Bone marrow (tissue), 2 donors: Measurements from ENCODE around the gene NPAS2.

ENCODE experiments used
- DNase-seq, 2 donors: peaks; one replicate each; lab custom pipeline; 2025; lab: John Stamatoyannopoulos, UW

NPAS2 gene

GRCh38 chr2:100990166-100990565, 170.2 kb downstream of the NPAS2 start:
- no peak for DNase-seq

GRCh38 chr2:100990650-100991403, 170.9 kb downstream of the NPAS2 start:
- no peak for DNase-seq

- no peak for DNase-seq
Measured at GRCh38 chr2:100991404-100991773, 171.4 kb downstream of the NPAS2 start.

DNA sequence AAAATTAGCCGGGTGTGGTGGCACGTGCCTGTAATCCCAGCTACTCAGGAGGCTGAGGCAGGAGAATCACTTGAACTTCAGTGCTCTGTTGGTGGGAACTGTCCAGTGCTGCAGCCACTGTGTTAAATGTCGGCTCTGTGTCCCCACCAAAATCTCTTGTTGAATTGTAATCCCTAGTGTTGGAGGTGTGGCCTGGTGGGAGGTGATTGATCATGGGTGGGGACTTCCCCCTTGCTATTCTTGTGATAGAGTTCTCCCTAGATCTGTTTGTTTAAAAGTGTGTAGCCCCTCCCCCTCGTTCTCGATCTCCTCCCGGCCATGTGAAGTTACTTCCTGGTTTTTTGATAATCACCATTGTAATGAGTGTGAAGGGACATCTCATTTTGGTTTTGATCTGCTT, 172.3 kb downstream of the NPAS2 start:
- DNase-seq, result no peak

DNA sequence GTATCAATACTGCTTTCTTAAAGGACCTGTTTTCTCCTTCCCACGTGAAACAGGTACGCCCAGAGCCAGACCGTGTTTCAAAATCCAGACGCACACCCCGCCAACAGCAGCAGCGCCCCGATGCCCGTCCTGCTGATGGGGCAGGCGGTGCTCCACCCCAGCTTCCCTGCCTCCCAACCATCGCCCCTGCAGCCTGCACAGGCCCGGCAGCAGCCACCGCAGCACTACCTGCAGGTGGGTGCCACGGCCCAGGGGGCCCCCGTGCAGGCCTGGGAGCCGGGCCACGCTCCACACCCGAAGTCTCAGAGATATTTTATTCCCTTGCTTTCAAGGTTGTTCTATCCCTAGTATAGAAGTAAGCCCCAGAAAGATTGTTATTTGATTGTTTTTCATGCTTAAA, 173.4 kb downstream of the NPAS2 start:
- DNase-seq, result no peak

- no peak for DNase-seq
Measured at GRCh38 chr2:100995309-100996075, 175.6 kb downstream of the NPAS2 start.

GRCh38 chr2:100997509-100998234, 177.7 kb downstream of the NPAS2 start:
- DNase-seq, result no peak

GRCh38 chr2:100998235-100998573, 178.3 kb downstream of the NPAS2 start:
- no peak for DNase-seq

- no peak for DNase-seq
Measured at GRCh38 chr2:100999995-101000394, 180.1 kb downstream of the NPAS2 start.

DNA sequence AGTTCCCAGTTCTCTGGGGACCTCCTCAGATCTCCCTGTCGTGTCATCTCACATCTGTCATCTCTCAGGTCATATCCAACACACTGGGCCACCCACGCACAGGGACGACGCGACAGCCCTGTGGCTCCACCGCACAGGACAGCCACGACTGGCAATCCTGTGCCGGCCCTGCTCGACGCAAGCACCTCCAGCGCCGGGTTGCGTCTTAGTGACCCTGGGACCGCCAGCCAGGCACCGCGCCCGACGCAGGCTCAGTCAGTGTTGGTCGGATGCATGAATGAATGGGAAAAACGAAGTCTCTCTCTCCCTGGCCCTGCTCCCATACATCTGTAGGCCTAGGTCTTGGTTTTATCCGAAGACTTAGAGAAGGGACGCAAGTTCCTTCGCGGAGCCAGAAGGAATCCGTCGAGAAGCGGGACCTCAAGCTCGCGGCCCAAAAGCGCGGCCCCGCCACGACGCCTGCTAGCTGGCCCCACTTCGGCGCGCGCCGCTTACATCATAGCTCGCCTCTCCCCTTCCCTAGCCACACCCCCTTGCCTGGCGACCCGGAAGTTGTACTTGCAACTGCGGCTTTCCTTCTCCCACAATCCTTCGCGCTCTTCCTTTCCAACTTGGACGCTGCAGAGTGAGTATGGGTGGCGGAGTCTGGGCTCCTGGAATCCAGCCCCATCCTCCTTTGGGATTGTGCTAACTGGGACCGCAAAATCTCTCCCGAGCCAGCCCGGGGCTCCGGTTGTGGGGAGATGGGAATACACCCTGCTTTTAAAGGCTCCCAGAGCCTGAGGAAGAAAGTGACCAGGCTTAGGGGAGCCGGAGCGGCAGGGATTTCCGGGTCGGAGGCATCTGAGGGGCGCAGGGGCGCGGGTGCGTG, 182.0 kb downstream of the NPAS2 start, which contains the start of gene RPL31:
RPL31 (plus strand) TSS at position 599 of the 871 bp plus-strand sequence. CDS start 413 bp downstream, outside the sequence.
- peak; percentile 82 to 96 for DNase-seq

DNA sequence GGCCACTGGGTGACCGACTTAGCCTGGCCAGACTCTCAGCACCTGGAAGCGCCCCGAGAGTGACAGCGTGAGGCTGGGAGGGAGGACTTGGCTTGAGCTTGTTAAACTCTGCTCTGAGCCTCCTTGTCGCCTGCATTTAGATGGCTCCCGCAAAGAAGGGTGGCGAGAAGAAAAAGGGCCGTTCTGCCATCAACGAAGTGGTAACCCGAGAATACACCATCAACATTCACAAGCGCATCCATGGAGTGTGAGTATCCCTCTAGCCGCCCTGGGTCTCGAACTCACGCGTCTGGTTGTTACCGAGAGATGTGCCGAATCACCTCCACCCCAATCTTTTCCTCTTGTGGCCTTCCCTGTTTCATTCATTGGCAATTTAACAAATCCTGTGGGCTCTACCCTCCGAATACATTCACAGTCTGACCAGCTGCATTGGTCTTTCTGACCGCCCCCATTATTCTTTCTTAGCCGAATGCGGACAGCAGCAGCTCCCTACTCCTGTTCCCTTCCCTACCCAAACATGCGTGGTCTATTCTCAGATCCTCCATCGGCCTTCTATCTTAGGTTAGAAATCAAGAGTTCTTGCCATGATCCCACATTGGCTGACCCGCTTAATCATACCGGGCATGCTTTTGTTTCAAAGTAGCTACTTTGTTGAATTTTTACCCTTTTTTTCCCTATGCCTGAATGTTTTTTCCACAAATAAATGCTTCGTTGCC, 182.8 kb downstream of the NPAS2 start:
- DNase-seq, result no peak

GRCh38 chr2:101003278-101003775, 183.4 kb downstream of the NPAS2 start:
- no peak for DNase-seq

DNA sequence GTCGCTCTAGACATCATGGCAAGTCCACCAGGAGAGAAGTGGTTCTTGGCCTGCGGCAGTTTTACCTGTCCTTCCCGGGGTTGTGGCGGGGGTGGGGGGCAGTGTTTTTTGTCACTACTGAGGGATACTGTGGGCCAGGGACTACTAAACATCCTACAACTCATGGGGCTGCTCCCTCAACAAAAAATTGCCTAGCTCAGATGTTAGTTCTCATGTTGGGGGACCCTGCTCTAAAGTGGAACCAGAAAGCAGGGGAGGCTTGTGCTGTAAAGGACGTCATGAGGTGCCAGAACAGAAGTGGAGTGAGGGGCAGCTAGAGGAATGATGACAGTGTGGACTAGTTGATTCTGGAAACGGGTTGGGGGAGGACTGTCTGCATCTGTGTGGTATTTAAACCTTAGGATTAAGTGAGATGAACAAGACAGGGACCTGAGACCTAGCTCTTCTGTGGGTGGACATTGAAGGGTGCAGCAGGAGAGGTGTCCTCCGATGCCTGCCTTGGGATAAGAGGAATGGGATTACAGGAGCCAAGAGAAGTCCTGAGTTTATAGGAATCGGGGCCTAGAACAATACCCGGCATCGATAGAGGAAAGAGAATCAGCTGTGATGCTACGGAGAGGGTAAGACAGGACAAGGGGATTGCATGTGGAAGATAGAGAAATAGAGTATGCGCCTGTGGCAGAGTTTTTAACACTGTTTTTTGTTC, 184.8 kb downstream of the NPAS2 start:
- no peak for DNase-seq

- no peak for DNase-seq
Measured at GRCh38 chr2:101006065-101006715, 186.3 kb downstream of the NPAS2 start.

DNA sequence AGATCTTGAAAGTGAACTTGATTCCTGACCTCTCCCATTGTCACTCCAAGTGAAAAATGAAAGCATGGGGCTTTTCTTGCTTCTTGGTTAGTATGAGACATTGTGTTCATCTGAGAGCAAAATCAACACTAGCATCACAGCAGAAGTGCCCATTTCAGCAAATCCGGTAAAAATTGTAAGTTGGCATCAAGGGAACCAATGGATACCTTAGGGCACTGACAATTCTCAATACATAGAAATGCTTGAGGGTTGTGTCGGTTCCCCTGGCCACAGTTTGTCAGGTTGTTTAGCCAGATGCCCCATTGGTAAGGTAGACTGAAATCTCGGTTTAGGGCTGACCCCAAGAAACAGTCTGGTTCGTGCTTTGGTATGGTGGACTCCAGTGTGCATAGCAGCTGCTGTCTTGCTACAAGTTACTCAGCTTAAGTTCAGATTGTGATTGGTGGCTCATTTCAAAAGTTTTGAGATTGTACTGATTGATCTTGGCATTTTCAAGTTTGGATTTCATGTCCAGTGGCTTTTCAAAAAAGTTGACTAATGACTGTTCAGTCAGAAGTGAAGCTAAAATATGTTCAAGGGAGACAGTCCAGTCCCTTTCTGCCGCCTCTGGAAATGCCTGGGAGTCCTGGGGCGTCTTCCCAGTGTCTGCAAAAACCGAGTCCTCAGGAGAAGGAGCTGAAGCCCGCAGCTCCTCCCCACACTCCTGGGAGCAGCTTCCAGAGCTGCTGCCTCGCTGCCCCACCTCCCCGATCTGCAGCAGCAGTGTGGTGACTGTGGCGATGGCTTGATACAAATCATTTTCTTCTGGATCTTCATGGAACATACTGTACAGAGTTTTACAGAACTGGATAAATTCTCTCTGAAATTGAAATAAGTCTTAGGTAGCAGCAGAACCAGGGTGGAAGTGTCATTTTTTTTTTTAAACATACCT, 187.7 kb downstream of the NPAS2 start:
- DNase-seq, result no peak

- no peak for DNase-seq
Measured at GRCh38 chr2:101011152-101011551, 191.2 kb downstream of the NPAS2 start.

DNA sequence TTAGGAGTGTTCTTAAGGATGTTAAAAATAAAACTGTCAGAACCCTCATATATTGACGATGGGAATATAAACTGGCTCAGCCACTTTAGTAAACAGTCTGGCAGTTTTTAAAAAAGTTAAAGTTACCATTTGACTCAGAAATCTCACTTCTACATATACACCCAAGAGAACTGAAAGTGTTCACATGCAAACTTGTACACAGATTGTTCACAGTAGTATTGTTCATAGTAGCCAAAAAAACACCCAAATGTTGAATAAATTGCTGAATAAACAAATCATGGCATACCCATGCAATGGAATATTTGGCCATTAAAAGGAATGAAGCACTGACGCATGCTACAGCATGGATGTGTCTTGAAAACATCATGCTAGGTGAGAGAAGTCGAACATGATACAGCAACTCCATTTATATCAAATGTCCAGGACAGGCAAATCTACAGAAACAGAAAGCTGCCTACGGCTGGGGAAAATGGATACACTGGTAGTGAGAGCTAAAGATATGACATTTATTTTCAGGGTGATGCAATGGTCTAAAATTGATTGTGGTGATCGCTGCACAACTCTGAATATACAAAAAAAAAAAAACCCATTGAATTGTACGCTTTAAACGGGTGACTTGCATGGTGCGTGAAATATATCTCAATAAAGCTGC, 192.2 kb downstream of the NPAS2 start:
- no peak for DNase-seq

- no peak for DNase-seq
Measured at GRCh38 chr2:101012706-101013181, 192.8 kb downstream of the NPAS2 start.
